MM.1S (cell line): ENCODE data around the gene MCL1.
"Not testable (repeated sequence)": the region's sequence is repeated elsewhere in the genome, so short reads cannot be mapped to it uniquely, and the experiment has no call there.

Experiments used
- DNase-seq: peaks from one replicate; pipeline ENCODE4 v3.0.0-alpha.2; 2015
- H2AFZ ChIP-seq: fragments of 300-600 bp; sonication (generic); 2 replicates; pipeline ENCODE4 v1.6.0; 2016; ENCODE audit warnings: antibody characterized with exemption, low read length
- H3F3A ChIP-seq: fragments of 300-600 bp; sonication (generic); 2 replicates; pipeline ENCODE4 v1.6.1; 2016; ENCODE audit warnings: mild to moderate bottlenecking, antibody characterized with exemption, low read length, moderate library complexity, mixed read lengths; ENCODE audit not compliant: insufficient read depth
- H3K27ac ChIP-seq: fragments of 300-600 bp; sonication (generic); 2 replicates; pipeline ENCODE4 v1.5.1; 2016; ENCODE audit warnings: mild to moderate bottlenecking, low read length
- H3K27me3 ChIP-seq: fragments of 300-600 bp; sonication (generic); replicated peaks from 2 replicates; pipeline ENCODE4 v1.6.0; 2016; ENCODE audit warnings: low read length; ENCODE audit not compliant: insufficient read depth
- H3K36me3 ChIP-seq: fragments of 300-600 bp; sonication (generic); replicated peaks from 2 replicates; pipeline ENCODE4 v1.6.1; 2016; ENCODE audit warnings: mild to moderate bottlenecking, low read length, mixed read lengths; ENCODE audit not compliant: insufficient read depth
- H3K4me1 ChIP-seq: fragments of 300-600 bp; sonication (generic); 2 replicates; pipeline ENCODE4 v1.6.1; 2016; ENCODE audit warnings: low read length, mixed read lengths
- H3K4me2 ChIP-seq: fragments of 300-600 bp; sonication (generic); 2 replicates; pipeline ENCODE4 v1.6.0; 2016; ENCODE audit warnings: low read depth, low read length
- H3K4me3 ChIP-seq: fragments of 300-600 bp; sonication (generic); 2 replicates; pipeline ENCODE4 v1.5.1; 2016; ENCODE audit warnings: low read length, mixed read lengths
- H3K79me2 ChIP-seq: fragments of 300-600 bp; sonication (generic); 2 replicates; pipeline ENCODE4 v1.6.1; 2016; ENCODE audit warnings: mixed run types, low read length, mixed read lengths
- H3K9ac ChIP-seq: fragments of 300-600 bp; sonication (generic); 2 replicates; pipeline ENCODE4 v1.6.1; 2016; ENCODE audit warnings: low read length, mixed read lengths
- H3K9me2 ChIP-seq: fragments of 300-600 bp; sonication (generic); replicated peaks from 2 replicates; pipeline ENCODE4 v1.6.1; 2016; ENCODE audit warnings: mild to moderate bottlenecking, low read length, mixed read lengths; ENCODE audit not compliant: insufficient read depth
- H3K9me3 ChIP-seq: fragments of 300-600 bp; sonication (generic); replicated peaks from 2 replicates; pipeline ENCODE4 v1.6.1; 2016; ENCODE audit warnings: mild to moderate bottlenecking, low read length, mixed read lengths; ENCODE audit not compliant: insufficient read depth
- H4K20me1 ChIP-seq: fragments of 300-600 bp; sonication (generic); 2 replicates; pipeline ENCODE4 v1.6.1; 2016; ENCODE audit warnings: mild to moderate bottlenecking, low read length, moderate library complexity, mixed read lengths; ENCODE audit not compliant: insufficient read depth
- CTCF ChIP-seq: fragments of 300-600 bp; sonication (generic); IDR thresholded peaks from 2 replicates; pipeline ENCODE4 v1.5.1; 2016; ENCODE audit warnings: antibody characterized with exemption, low read length, mixed read lengths
- EZH2 ChIP-seq: fragments of 300-600 bp; sonication (generic); optimal IDR thresholded peaks from 2 replicates; pipeline ENCODE3; 2017; ENCODE audit warnings: low read depth, mild to moderate bottlenecking, antibody characterized with exemption, low read length, mixed read lengths
- EZH2phosphoT487 ChIP-seq: fragments of 300-600 bp; sonication (generic); IDR thresholded peaks from 2 replicates; pipeline ENCODE4 v1.6.1; 2018; ENCODE audit warnings: antibody characterized with exemption, low read length

The MCL1 gene

GRCh38 chr1:150626150-150626549 is 46.7 kb upstream of the MCL1 start:
- no peaks in the 10 kb centered on the region for H4K20me1 ChIP-seq
- peaks cover 21% of the 10 kb centered on the region for H3K36me3 ChIP-seq
- H3K4me2 ChIP-seq: no peak overlapping the region

GRCh38 chr1:150624546-150624945 is 45.1 kb upstream of the MCL1 start:
- H3K27ac ChIP-seq, H3K27me3 ChIP-seq, H3K9me3 ChIP-seq, H4K20me1 ChIP-seq, H3K4me3 ChIP-seq, DNase-seq, H3K4me2 ChIP-seq, H3K9ac ChIP-seq, H2AFZ ChIP-seq, H3K9me2 ChIP-seq: not testable (repeated sequence)
- peaks cover 69% of the 10 kb centered on the region for H3K79me2 ChIP-seq
- peaks cover 14% of the 10 kb centered on the region for H3F3A ChIP-seq
- peaks cover 25% of the 10 kb centered on the region for H3K36me3 ChIP-seq
- peaks cover 15% of the 10 kb centered on the region for H3K4me1 ChIP-seq

More at GRCh38 chr1:150626150-150626549, 46.7 kb upstream of the MCL1 start:
- peaks cover 15% of the 10 kb centered on the region for H3K4me1 ChIP-seq
- no peaks in the 10 kb centered on the region for H3K9me3 ChIP-seq
- H3K27me3 ChIP-seq: no peaks in the 10 kb centered on the region
- DNase-seq: no peak
- H3K79me2 ChIP-seq: peaks cover 62% of the 10 kb centered on the region
- H2AFZ ChIP-seq: no peak overlapping the region
- no peak overlapping the region for H3K27ac ChIP-seq
- H3K9me2 ChIP-seq: no peaks in the 10 kb centered on the region
- H3K4me3 ChIP-seq: no peak overlapping the region
- H3K9ac ChIP-seq: no peak overlapping the region
- H3F3A ChIP-seq: peaks cover 14% of the 10 kb centered on the region
- TF ChIP-seq CTCF: no peak
- TF ChIP-seq EZH2: no peak
- TF ChIP-seq EZH2phosphoT487: no peak

- H3K9me3 ChIP-seq, H3K27ac ChIP-seq, H4K20me1 ChIP-seq, DNase-seq, H3K27me3 ChIP-seq, H2AFZ ChIP-seq, H3K9ac ChIP-seq, H3K4me3 ChIP-seq, H3K9me2 ChIP-seq, H3K4me2 ChIP-seq: not testable (repeated sequence)
- peaks cover 72% of the 10 kb centered on the region for H3K79me2 ChIP-seq
- H3K4me1 ChIP-seq: peaks cover 15% of the 10 kb centered on the region
- peaks cover 28% of the 10 kb centered on the region for H3K36me3 ChIP-seq
- H3F3A ChIP-seq: peaks cover 14% of the 10 kb centered on the region
Measured at GRCh38 chr1:150624134-150624533, 44.7 kb upstream of the MCL1 start.

GRCh38 chr1:150622303-150622975 is 43.0 kb upstream of the MCL1 start:
- Histone ChIP-seq H3K9me2 (no peaks in the 10 kb centered on the region), H3K27ac (peak overlapping the region; percentile 25; the same call in 1 of the 2 replicates), H3K9me3 (no peaks in the 10 kb centered on the region), H3K79me2 (peaks cover 56% of the 10 kb centered on the region), H3K4me3 (no peak overlapping the region), H3K27me3 (no peaks in the 10 kb centered on the region), H3K36me3 (peaks cover 28% of the 10 kb centered on the region), H3K4me2 (no peak overlapping the region), H4K20me1 (no peaks in the 10 kb centered on the region), H2AFZ (no peak overlapping the region), H3K4me1 (0 out of 2 replicates have a peak, but pooled peaks cover 8% of the 10 kb centered on the region), H3K9ac (no peak overlapping the region), H3F3A (peaks cover 13% of the 10 kb centered on the region)
- no peak for TF ChIP-seq EZH2
- no peak for TF ChIP-seq EZH2phosphoT487
- TF ChIP-seq CTCF: no peak
- DNase-seq: no peak
